Kidney capillary endothelial cell (primary cell): ENCODE data around the gene ARL6IP5.

Experiments
- DNase-seq: peaks from one replicate; pipeline ENCODE4 v3.0.0-alpha.2; 2018; ENCODE audit warnings: low spot score

The ARL6IP5 gene

DNA sequence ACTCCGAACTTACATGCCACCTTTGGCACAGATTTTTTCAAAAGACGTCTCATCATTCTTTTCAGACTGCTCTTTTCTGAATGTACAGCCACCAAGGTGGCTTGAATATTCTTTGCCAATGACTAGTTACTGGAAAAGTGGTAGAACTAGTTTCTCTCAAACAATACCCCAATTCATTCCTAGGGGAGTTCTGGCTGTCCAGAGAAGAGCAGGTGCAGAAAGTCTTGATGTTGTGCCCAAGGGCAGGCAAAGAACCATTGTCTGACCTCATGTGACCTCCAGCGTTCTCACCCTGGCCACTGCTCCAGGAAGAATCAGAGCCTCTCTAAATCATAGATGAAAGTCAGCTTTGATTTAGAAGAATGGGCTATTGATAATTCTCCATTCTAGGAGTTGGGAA, 32.2 kb downstream of the ARL6IP5 start:
- DNase-seq, result no peak

DNA sequence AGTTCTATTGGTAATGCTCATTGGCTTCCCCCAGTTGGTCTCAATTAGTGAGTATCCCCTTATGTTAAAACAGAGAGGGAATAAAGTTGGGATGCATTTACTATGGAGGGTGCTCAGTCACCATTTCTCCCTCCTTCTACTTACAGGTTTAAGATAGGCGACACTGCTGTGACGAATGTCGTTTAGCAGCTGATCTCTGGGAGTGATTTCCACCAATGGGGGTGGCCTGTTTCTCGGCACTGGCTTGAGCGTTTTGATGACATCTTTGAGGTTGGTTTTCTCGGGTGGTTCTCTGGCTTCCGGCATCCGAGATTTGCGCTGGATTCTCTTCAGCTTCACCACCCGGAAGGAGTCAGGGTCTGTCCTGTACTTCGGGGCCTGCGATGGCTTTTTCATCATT, 33.8 kb downstream of the ARL6IP5 start:
- no peak for DNase-seq

DNA sequence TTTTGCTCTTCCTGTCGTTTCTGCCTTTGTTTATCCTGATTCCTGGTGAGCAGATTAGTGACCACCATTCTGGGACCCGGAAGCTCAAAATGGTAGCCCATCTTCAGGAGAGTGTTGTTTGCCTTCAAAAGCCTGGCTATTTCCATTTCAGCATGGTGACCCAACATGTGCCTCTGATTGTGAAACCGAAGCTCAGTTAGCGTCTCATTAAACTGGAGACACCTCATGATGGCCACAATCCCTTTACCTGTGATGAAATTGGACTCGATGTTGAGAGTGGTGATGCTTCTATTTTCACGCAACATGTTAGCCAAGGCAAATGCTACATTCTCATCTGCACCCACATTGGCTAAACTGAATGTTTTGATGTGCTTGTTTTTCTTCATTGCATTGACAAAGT, 34.4 kb downstream of the ARL6IP5 start:
- DNase-seq, result no peak

DNA sequence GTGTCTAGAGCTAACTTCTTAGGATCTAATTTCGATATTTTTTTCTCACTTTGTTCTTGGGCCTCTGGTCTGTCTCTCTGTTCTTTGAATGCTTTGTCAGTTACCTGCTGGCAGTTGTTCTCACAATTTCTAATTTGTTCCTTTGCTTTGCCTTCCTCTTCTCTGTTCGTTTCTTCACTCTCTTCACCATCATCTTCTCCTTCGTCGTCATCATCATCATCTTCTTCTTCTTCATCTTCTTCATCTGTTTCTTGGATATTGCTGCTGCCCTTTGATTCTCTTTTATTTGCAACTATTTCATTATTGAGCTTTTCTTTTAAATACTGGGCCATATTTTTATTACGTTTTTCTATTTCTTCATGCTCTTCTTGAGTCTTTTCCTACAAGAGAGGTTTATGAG, 34.9 kb downstream of the ARL6IP5 start:
- DNase-seq, result no peak

DNA sequence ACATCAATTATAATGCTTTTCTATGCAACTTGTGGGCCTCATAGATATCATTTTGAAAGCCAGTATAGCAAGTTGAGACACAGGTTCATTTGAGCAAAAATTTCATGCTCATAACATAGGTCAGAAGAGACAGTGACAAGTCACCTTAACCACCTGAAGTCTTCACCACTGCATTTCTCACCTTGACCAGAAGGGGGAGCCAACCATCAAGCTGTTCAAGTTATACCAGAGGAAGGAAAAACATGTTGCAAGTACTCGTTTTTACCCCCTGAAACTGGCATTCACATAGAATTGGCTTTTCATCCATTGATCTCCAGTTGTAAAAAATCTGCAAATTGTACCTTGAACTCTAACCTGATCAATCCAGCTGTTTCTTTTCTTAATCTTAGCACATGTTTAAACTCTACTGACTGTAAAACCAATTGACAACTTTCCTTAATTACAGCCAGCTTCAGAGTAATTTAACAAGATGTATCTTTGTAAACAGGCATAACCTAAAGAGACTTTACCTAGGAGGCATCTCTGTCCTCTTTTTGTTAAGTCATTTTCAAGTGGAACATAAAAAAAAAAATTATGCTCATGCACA, 36.2 kb downstream of the ARL6IP5 start:
- peak; percentile 71 for DNase-seq

DNA sequence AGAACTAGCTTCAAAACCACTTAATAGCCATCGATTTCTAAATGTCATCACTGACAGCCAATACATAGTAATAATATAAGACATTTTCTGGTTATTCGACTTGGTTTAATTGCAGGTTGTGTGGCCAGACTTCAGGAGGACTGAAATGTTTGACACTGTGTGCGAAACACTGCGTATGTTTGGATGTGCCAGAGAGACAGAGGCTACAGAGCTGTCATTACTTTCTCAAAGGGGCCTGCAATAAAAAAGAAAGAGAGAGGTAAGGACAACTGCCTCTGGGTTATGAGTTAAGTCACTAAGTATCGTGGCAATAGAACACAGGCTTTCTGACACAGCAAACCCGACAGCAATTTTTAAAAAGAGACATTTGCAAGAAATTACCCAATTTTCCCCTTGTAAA, 36.8 kb downstream of the ARL6IP5 start:
- DNase-seq, result no peak

DNA sequence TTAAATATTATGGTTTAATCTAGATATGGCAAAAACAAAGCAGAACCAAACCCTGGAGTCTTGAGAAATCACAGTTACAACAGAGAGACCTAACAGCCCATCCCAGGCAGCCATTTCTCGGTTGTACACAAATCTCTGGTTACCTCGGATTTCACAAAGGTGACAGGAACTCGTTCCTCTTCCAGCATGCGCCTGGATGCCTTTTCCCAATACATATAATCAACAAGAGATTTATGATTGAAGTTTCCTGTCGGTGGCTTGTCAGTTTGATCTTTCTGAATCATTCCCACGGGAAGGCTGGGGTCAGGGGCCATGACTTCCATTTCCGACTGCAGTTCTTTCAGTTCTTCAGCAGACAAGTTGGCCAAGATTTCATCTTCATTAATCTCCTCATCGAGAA, 37.2 kb downstream of the ARL6IP5 start:
- peak; percentile 30 for DNase-seq

DNA sequence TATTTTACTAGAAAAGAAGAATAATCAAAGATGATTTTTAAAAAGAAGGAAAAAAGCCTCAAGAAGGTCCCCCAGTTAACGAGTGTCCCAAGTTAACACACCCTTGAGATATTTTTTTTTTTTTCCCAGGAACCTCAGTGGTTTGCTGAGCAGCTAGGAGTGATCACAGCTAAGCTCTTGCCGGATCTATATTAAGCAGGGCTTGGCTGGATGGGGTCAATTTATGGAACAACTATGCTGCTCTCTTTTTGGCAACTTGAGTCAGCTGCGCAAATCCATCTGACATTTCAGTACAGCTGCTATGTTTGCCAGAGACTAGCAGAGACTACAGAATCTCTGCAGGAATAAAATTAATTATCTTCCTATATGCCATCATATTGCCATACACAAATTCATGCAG, 37.7 kb downstream of the ARL6IP5 start, which contains the start of gene LMOD3:
LMOD3 (minus strand) TSS at position 193 of the 400 bp plus-strand sequence. CDS start 209 bp downstream, outside the sequence.
- no peak for DNase-seq

DNA sequence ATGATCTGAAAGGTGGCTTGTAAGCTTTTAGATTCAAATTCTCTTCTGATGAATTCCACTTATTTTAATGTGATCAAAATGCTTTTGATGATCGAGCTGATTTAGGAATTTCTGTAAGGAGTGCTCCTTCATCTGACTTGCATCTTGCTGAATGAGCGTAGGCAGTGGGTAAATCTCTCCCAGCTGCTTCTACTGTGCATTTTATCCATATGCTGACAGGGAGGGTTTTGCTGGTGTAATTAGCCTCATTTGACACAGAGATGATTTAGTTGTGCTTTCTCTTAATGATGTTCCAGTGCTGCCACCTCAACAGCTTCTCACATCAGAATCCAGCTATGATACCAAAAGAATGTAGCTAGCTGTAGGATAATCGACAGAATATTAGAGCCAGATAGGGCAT, 41.5 kb downstream of the ARL6IP5 start:
- DNase-seq, result no peak

DNA sequence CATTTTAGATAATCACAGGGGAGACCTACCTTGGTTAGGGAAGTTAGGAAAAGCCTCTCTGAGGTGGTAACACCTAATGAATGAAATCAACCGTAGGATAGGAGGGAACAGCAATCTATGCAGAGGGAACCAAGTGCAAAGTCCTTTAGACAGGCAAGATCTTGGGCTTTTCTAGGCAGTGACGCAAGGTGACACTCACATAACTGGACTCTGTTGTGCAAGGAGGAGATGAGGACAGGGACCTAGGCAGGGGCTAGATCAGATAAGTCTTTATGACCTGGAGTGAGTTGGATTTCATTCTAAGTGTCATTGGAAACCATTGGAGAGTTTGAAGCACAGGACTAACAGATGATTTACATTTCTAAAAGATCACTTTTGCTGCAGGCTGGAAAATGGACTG, 42.3 kb downstream of the ARL6IP5 start:
- DNase-seq, result no peak

DNA sequence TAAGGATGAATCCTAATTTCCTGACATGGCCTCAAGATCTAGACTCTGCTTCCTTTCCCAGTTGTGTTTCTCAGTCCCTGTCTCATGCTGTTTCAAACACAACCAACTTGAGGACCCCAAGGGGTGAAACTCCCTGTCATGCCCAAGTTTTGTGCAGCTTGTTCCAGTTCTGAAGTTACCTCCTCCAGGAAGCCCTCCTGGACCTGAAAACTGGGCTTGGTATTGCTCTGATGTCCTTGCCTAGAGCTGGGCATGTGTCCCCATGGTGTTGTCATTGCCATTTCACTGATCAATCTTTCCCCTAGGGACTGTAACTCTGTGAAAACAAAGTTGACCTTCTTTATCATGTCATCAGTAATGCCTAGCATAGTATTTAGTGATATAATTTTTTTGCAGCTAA, 43.8 kb downstream of the ARL6IP5 start:
- DNase-seq, result no peak

DNA sequence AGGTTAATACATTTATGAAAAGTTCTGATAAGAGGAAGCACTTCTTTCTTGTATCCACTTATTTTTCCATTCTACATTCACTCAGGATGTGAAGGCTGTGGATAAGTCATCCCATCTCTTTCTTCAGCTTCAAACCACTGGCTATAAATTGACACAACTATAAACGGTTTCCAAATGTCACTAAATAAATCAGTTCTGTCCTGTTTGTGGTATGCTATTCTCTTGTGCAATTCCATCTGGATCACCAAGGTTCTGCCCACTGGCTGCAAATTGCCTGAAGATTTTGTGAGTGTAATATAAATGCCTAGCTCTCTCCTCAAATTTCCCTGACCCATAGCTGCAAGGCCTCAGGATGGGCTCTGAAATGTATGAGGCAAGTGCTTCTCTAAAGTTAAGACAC, 44.8 kb downstream of the ARL6IP5 start:
- no peak for DNase-seq

DNA sequence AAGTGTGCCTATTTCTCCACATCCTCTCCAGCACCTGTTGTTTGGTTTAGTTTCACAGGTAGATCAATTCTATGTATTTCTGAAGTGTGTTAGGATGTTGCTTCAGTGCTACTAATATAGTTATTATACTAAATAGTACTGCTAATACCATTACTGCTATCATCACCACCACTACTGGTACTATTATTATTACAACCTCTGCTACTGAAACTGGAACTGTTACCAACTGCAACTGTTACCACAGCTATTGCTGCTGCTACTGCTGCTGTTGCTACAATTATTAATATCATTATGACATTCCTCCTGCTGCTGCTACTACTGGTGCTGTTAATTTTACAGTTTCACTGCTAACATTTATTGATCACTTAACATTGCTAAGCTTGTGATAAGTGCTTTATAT, 46.0 kb downstream of the ARL6IP5 start:
- no peak for DNase-seq

DNA sequence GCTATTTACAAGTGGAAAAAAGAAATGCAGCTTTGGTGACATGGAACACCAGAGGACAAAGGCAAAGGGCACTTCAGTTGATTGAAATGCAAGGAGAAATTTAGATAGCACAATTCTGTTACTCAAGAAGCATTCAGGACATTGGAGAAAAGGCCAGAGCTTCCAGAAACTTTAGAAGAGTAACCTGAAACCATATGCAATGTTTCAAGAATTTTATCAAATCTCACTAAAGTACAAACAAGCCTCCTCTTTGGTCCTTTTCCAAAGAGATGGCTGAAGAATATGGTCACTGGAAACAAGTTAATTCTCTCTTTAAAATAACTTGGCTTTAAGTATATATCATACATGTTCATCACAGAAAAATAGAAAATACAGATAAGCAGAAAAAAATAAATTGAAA, 52.3 kb downstream of the ARL6IP5 start:
- DNase-seq, result no peak

DNA sequence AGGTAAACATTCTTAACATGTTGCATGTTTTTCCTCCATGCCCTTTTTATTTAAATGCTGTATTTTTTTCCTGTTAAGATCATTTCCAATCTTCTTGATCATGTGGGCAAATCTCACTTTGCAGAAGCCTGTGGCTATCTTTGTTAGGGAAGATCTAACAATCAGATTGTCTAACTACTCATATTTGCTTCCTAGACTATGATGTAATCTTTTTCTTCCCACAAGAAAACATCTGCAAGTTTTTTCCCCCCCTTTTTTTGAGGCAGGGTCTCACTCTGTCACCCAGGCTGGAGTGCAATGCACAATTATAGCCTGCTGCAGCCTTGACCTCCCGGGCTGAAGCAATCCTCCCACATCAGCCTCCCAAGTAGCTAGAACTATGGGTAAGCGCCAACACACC, 52.7 kb downstream of the ARL6IP5 start:
- DNase-seq, result no peak

DNA sequence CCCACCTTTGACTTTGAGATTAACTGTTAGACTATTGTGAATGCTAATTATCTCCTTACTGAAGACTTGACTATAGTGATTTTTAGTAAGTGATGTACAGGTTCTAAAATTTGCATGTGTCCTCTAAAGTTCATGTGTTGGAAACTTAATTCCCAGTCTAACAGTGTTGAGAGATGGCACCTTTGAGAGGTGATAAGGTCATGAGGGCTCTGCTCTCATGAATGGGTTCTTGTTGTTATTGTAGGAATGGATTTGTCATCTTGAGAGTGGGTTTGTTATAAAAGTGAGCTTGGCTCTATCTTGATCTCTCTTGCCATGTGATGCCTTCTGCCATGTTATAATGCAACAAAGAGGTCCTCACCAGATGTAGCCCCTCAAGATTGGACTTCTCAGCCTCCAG, 56.6 kb downstream of the ARL6IP5 start:
- no peak for DNase-seq

DNA sequence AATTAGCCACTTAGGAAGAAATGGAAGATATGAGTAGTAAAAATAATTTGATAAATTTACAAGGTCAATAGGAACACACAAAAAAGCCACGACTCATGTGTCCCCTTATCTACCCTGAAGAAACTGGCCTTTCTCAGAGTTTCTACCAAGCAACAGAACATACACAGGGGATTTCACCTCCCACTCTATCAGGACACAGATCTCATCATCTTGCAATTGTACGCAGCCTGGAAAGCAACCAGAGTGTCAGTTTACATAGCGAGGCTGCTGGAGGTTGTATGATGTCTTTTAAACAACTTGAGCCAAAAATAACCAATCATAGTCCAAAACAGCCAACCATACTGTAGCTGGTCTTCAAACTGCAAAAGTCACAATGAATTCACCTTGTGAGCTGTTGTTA, 57.4 kb downstream of the ARL6IP5 start:
- no peak for DNase-seq

DNA sequence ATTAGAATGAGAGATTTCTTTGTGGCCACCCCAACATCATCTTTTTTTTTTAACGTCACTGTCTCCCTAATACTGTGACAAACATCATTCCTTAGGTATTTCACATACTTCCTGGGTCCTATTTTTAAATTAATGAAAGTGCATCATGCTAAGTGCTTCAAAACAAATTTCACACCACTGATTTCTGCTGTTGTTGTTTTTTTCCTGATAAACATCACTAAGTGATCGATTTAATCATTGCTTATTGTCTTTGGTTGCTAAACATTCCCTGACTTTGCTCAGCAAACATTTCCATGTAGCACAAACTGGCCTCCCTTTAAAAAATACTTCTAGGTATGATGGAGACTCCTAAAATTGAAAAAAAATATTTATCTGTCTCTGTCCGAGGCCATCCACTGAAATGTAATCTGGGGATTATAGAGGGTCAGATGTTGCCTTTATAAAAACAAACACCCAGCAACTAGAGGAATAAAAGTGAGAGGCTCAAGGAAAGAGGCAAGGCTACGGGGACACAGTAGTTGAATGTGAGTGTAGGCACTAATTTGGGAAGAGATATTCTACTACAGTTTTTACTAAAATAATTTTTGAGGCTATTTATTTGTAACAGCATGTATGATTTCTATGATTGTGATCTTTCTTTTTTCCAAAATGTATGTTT, 58.2 kb downstream of the ARL6IP5 start:
- DNase-seq, result no peak

DNA sequence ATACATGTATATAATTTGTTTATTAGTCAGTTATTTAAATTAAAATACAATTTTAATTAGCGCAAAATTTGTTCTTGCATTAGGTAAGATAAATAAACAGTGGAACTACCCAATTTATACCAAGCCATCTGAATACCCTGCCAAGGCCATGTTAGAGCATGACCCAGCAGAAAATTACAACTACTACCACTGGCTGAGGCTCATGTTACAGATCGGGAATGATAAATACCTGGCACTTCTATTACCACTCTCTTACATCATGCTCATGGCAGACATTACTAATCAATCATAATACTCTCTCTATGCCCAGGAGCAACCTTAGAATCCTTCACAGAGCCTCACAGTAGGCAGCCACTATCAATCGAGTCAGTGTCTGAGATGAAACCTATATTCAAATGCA, 58.9 kb downstream of the ARL6IP5 start:
- DNase-seq, result no peak

DNA sequence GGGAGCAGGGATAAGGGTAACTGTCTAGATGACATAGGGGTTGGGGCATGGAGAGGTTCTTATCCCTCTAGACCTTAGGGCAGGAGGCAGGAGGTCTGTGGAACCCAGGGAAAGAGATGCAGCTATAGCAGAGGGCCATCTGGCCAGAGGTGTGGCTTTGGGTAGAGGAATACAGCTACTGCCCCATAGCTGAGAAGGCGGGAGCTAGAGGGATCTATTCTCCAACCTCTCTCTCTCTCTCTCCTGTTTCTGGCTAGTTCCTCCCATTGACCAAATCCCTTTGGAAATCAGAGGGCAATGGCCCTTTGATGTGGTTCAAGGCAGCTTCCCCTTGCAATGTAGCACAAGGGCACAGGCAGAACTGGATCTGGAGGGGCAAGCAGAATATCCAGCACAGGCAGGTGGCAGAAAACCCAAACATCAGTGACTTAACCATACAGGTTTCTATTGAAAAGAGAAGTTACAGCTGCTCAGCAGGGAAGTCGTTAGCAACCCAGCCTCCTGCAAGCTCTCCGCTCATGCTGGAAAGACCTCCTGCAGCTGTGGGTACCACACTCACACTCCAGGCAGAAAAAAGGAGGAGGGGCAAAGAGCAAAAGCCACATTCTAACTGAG, 60.0 kb downstream of the ARL6IP5 start:
- DNase-seq, result no peak

DNA sequence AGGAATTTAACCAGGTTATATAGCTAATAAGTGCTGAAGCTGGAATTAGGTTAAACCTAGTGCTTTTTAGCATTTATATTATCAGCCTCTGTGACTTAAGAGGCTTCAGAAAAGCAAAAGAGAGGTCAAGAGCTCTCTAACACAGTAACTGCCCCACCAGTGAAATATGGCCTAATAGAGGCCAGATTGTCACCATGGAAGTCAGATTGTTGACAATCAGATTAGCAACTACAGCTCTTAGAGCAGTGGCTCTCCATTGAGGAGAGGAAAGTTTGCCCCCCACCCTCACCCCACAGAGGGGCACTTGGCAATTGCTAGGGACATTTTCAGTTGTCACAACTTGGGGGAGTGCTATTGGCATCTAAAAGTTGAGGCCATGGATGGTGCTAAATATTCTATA, 61.0 kb downstream of the ARL6IP5 start:
- no peak for DNase-seq

DNA sequence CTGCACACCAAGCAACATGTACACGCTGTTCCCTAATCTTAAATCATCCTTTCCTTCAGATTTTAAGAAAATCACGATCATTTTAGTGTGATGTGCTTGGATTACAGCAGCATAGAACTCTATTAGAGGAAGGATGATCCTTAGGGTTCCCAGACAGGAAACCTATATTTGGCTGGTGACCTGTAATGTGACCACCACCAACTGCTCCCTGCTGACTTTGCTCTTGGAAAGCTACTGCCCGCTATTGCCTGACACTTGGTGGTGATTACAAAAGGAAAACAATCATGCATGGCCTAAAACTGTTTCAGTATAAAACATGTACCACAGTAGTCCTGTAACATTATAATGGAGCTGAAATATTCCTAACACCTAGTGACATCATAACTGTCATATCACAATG, 64.8 kb downstream of the ARL6IP5 start:
- DNase-seq, result no peak
